H1 (cell line): Measurements from ENCODE around the gene ZC3H12C. TPM values are rescaled to one million over a fixed set of nuclear protein-coding genes. Genes with fewer than 3 reads are reported as not detected.

ENCODE experiments used
- CTCF ChIA-PET: fragments of 300-600 bp; sonication (Branson Sonifier 250); formaldehyde crosslinking; loops from one replicate; lab custom pipeline; 2021; ENCODE audit not compliant: partially characterized antibody; lab: Charles Lee
- POLR2A ChIA-PET: fragments of 300-600 bp; sonication (Branson Sonifier 250); formaldehyde crosslinking; loops from one replicate; lab custom pipeline; 2021; ENCODE audit warnings: inconsistent platforms; ENCODE audit not compliant: partially characterized antibody; lab: Charles Lee
- DNase-seq, 2 experiments: peaks; one replicate each; pipeline versions ENCODE4 v3.0.0 to v3.0.0-alpha.2; 2010 to 2022; ENCODE audit warnings: low spot score in 2 of 2, low read depth in 1 of 2, mixed read lengths in 1 of 2
- FAIRE-seq: peaks from 2 replicates; lab custom pipeline; 2011; peaks lifted over from hg19 to GRCh38; lab: Jason Lieb, UNC
- H2AFZ ChIP-seq: 2 replicates; pipeline ENCODE4 v1.8.1; 2012; ENCODE audit warnings: low read length, inconsistent platforms
- H2AK5ac ChIP-seq: 2 replicates; pipeline ENCODE4 v1.6.1; 2013; ENCODE audit warnings: low read depth, low read length
- H2BK120ac ChIP-seq: replicated peaks from 2 replicates; pipeline ENCODE3; 2013; ENCODE audit warnings: low read depth, low read length, inconsistent platforms
- H2BK12ac ChIP-seq: 2 replicates; pipeline ENCODE4 v1.6.1; 2013; ENCODE audit warnings: low read depth, low read length
- H2BK15ac ChIP-seq: 2 replicates; pipeline ENCODE4 v1.6.1; 2013; ENCODE audit warnings: low read length
- H2BK20ac ChIP-seq: 2 replicates; pipeline ENCODE4 v1.6.1; 2013; ENCODE audit warnings: low read length
- H2BK5ac ChIP-seq: 2 replicates; pipeline ENCODE4 v1.6.1; 2013; ENCODE audit warnings: low read depth, low read length
- H3K14ac ChIP-seq: 2 replicates; pipeline ENCODE4 v1.6.1; 2013; ENCODE audit warnings: inconsistent platforms; ENCODE audit not compliant: insufficient read length
- H3K18ac ChIP-seq: 2 replicates; pipeline ENCODE4 v1.6.1; 2013; ENCODE audit warnings: low read length; ENCODE audit errors: extremely low read depth
- H3K23ac ChIP-seq: 2 replicates; pipeline ENCODE4 v1.6.1; 2013; ENCODE audit warnings: inconsistent platforms; ENCODE audit not compliant: insufficient read length
- H3K23me2 ChIP-seq: 2 replicates; pipeline ENCODE4 v1.6.1; 2013; ENCODE audit warnings: low read depth, low read length
- H3K27ac ChIP-seq: 2 replicates; pipeline ENCODE4 v1.6.1; 2011; ENCODE audit warnings: low read depth, low read length, inconsistent platforms
- H3K27me3 ChIP-seq, 4 experiments: replicated peaks in 1 of 4; 1 replicate in 1 of 4; 2 replicates in 3 of 4; pipeline versions ENCODE4 v1.6.1 to v1.8.1; 2011 to 2013; ENCODE audit warnings: low read length in 3 of 4, mild to moderate bottlenecking in 3 of 4, inconsistent platforms in 2 of 4, mixed read lengths in 2 of 4, moderate library complexity in 1 of 4; ENCODE audit not compliant: control insufficient read depth in 3 of 4, insufficient read depth in 3 of 4; ENCODE audit errors: extremely low read depth in 1 of 4
- H3K36me3 ChIP-seq, 4 experiments: 2 replicates each; pipeline versions ENCODE4 v1.6.1 to v1.8.1; 2011 to 2013; ENCODE audit warnings: mild to moderate bottlenecking in 4 of 4, low read length in 3 of 4, moderate library complexity in 2 of 4, control low read depth in 1 of 4, inconsistent platforms in 1 of 4; ENCODE audit not compliant: insufficient read depth in 4 of 4, control insufficient read depth in 2 of 4
- H3K4ac ChIP-seq: replicated peaks from 2 replicates; pipeline ENCODE3; 2013; ENCODE audit warnings: low read length, low read depth, mixed read lengths, inconsistent platforms; ENCODE audit not compliant: insufficient read length
- H3K4me1 ChIP-seq, 4 experiments: replicated peaks in 1 of 4; 1 replicate in 1 of 4; 2 replicates in 3 of 4; pipeline versions ENCODE4 v1.6.1 to v1.8.1; 2011 to 2013; ENCODE audit warnings: low read length in 3 of 4, inconsistent platforms in 2 of 4, mixed read lengths in 1 of 4; ENCODE audit not compliant: insufficient read depth in 4 of 4, control insufficient read depth in 3 of 4
- H3K4me2 ChIP-seq, 2 experiments: 2 replicates each; pipeline versions ENCODE4 v1.6.1 to v1.8.1; 2011 to 2013; ENCODE audit warnings: low read depth in 2 of 2, low read length in 2 of 2, control low read depth in 1 of 2, inconsistent platforms in 1 of 2, mild to moderate bottlenecking in 1 of 2; ENCODE audit not compliant: insufficient read depth in 1 of 2
- H3K4me3 ChIP-seq, 4 experiments: fragments of 200-600, 300-600 bp in 1 of 4; sonication (generic), shearing (Covaris generic), sonication (Bioruptor Twin) in 1 of 4; 2 replicates each; pipeline versions ENCODE4 v1.5.1 to v1.8.1; 2011 to 2016; ENCODE audit warnings: low read length in 4 of 4, low read depth in 3 of 4, control low read depth in 2 of 4, inconsistent platforms in 2 of 4, mild to moderate bottlenecking in 2 of 4, mixed read lengths in 1 of 4, moderate library complexity in 1 of 4; ENCODE audit not compliant: insufficient read depth in 2 of 4; ENCODE audit errors: extremely low read depth in 1 of 4
- H3K56ac ChIP-seq: replicated peaks from 2 replicates; pipeline ENCODE3; 2013; ENCODE audit warnings: low read depth, mild to moderate bottlenecking, mixed read lengths, low read length, inconsistent platforms; ENCODE audit not compliant: insufficient read length
- H3K79me1 ChIP-seq: 2 replicates; pipeline ENCODE4 v1.6.1; 2013; ENCODE audit warnings: low read depth, low read length, control low read depth
- H3K79me2 ChIP-seq, 2 experiments: 2 replicates each; pipeline versions ENCODE4 v1.6.1 to v1.8.1; 2012 to 2013; ENCODE audit warnings: low read length in 2 of 2, mild to moderate bottlenecking in 2 of 2, inconsistent platforms in 1 of 2; ENCODE audit not compliant: insufficient read depth in 2 of 2, control insufficient read depth in 1 of 2
- H3K9ac ChIP-seq, 4 experiments: replicated peaks in 1 of 4; 1 replicate in 1 of 4; 2 replicates in 3 of 4; pipeline versions ENCODE4 v1.6.1 to v1.8.1; 2011 to 2013; ENCODE audit warnings: low read depth in 3 of 4, low read length in 3 of 4, control low read depth in 2 of 4, mild to moderate bottlenecking in 2 of 4, moderate library complexity in 2 of 4, inconsistent platforms in 1 of 4; ENCODE audit errors: extremely low read depth in 1 of 4
- H3K9me3 ChIP-seq, 2 experiments: 2 replicates each; pipeline versions ENCODE4 v1.6.1 to v1.8.1; 2012 to 2013; ENCODE audit warnings: mild to moderate bottlenecking in 2 of 2, moderate library complexity in 2 of 2, control low read depth in 1 of 2, inconsistent platforms in 1 of 2, low read depth in 1 of 2, low read length in 1 of 2, mixed read lengths in 1 of 2; ENCODE audit not compliant: insufficient read depth in 2 of 2
- H4K20me1 ChIP-seq, 2 experiments: replicated peaks in 1 of 2; 2 replicates each; pipeline versions ENCODE3 to v1.8.1; 2011 to 2013; ENCODE audit warnings: inconsistent platforms in 2 of 2, low read length in 2 of 2, mild to moderate bottlenecking in 1 of 2; ENCODE audit not compliant: insufficient read depth in 2 of 2, control insufficient read depth in 1 of 2
- H4K5ac ChIP-seq: 2 replicates; pipeline ENCODE4 v1.6.1; 2013; ENCODE audit warnings: low read length, low read depth, mixed read lengths, inconsistent platforms; ENCODE audit not compliant: insufficient read length
- H4K8ac ChIP-seq: 2 replicates; pipeline ENCODE4 v1.8.0; 2013; ENCODE audit warnings: mild to moderate bottlenecking, moderate library complexity, low read length, inconsistent platforms; ENCODE audit not compliant: insufficient read depth; ENCODE audit errors: extremely low read depth
- H4K91ac ChIP-seq: replicated peaks from 2 replicates; pipeline ENCODE3; 2013; ENCODE audit warnings: low read length, mixed read lengths, inconsistent platforms; ENCODE audit not compliant: insufficient read length
- CBX8 ChIP-seq: fragments of 300-800, 300-1000 bp; sonication (generic); IDR thresholded peaks from 2 replicates; pipeline ENCODE4 v1.7.1; 2016; ENCODE audit warnings: low read depth, low read length, borderline replicate concordance
- CTBP2 ChIP-seq: IDR thresholded peaks from 2 replicates; pipeline ENCODE4 v1.7.0; 2011; ENCODE audit warnings: borderline replicate concordance, mild to moderate bottlenecking, moderate library complexity, mixed read lengths, low read length; ENCODE audit not compliant: insufficient read depth, insufficient read length
- EP300 ChIP-seq, 2 experiments: IDR thresholded peaks; 1 replicate in 1 of 2; 2 replicates in 1 of 2; pipeline ENCODE4 v1.6.1; 2011 to 2012; ENCODE audit warnings: low read depth in 2 of 2, low read length in 2 of 2, mild to moderate bottlenecking in 2 of 2, borderline replicate concordance in 1 of 2, inconsistent platforms in 1 of 2, moderate library complexity in 1 of 2
- KDM1A ChIP-seq: fragments of 200-600, 300-600 bp; sonication (generic); IDR thresholded peaks from 2 replicates; pipeline ENCODE4 v1.7.1; 2016; ENCODE audit warnings: mild to moderate bottlenecking, low read length, borderline replicate concordance
- KDM5A ChIP-seq: fragments of 200-600 bp; IDR thresholded peaks from 2 replicates; pipeline ENCODE4 v1.7.1; 2012; ENCODE audit warnings: mild to moderate bottlenecking, low read length, inconsistent platforms, mixed read lengths
- SP1 ChIP-seq: IDR thresholded peaks from 2 replicates; pipeline ENCODE4 v1.6.1; 2011; ENCODE audit warnings: low read depth, low read length
- TCF12 ChIP-seq: IDR thresholded peaks from 2 replicates; pipeline ENCODE4 v1.6.1; 2011; ENCODE audit warnings: low read depth, mild to moderate bottlenecking, low read length
- ZNF274 ChIP-seq: IDR thresholded peaks from 2 replicates; pipeline ENCODE4 v1.7.0; 2012; ENCODE audit warnings: low read length, borderline replicate concordance; ENCODE audit errors: extremely low read depth
- WGBS, 2 experiments: shearing (Covaris generic) in 1 of 2; methylation state at CpG; one replicate each; pipeline versions ENCODE4 v1.1.6 to v1.1.7; 2013 to 2015; ENCODE audit warnings: low lambda C conversion rate in 2 of 2, mixed read lengths in 2 of 2, inconsistent platforms in 1 of 2, low coverage in 1 of 2, missing lambda C conversion rate in 1 of 2; ENCODE audit not compliant: insufficient replicate concordance in 2 of 2, insufficient coverage in 1 of 2, insufficient read length in 1 of 2; ENCODE audit errors: extremely low coverage in 1 of 2, missing lambda C conversion rate in 1 of 2; 5-methylcytosine and 5-hydroxymethylcytosine counted together
- polyA plus RNA-seq, 7 experiments: library from polyadenylated mRNA; depleted of rRNA in 3 of 7; stranded (reverse) in 5 of 7; unstranded in 2 of 7; fragments of >200 nt in 5 of 7; fragments of 200-250 nt in 2 of 7; gene quantifications; 1 replicate in 5 of 7; 2 replicates in 1 of 7; 4 replicates in 1 of 7; pipeline versions ENCODE4 v1.2.1 to v1.2.3, GENCODE V29; 2011 to 2013; ENCODE audit warnings: missing spikeins in 2 of 7, mixed read lengths in 2 of 7
- total RNA-seq: library from RNA; stranded (reverse); fragmentation: NEBNext Ultra II Directional; extraction: Animal tissue kit (Norgen Biotek cat#: 25700); gene quantifications from 2 replicates; pipeline ENCODE4 v1.2.1, GENCODE V29; 2021

Gene ZC3H12C
- total and polyA plus RNA-seq, 2 of the 8 experiments (the other 6 are each of a cell fraction or from before 2014, with no cell fraction given): 2.0 to 2.7 TPM

GRCh38 chr11:110134110-110134509, 40.9 kb downstream of the ZC3H12C start:
- no peak overlapping the region for H3K4me3 ChIP-seq
- no peak overlapping the region for H2BK120ac ChIP-seq
- no peak for DNase-seq
- WGBS, 2 experiments: 87% methylated on average over 6 of the region's 6 CpGs; no CpG with 5 or more reads in 1 of the 2 experiments
- no peak overlapping the region for H3K27ac ChIP-seq
- H4K8ac ChIP-seq: no peak overlapping the region
- no peaks in the 10 kb centered on the region for H4K20me1 ChIP-seq
- no peaks in the 10 kb centered on the region for H3K9me3 ChIP-seq
- FAIRE-seq: no peak
- no peak overlapping the region for H3K14ac ChIP-seq
- CTCF ChIA-PET: interaction anchor here (0.5 to 0.6 kb wide), 3 partner anchors 9 to 197 kb away, joined by 3 read pairs; no protein-coding TSS in a partner anchor
- no peaks in the 10 kb centered on the region for H3K36me3 ChIP-seq
- H3K56ac ChIP-seq: no peak overlapping the region
- H3K9ac ChIP-seq: no peak overlapping the region
- no peak overlapping the region for H3K18ac ChIP-seq
- H2BK12ac ChIP-seq: no peak overlapping the region
- no peak overlapping the region for H2BK20ac ChIP-seq
- H3K27me3 ChIP-seq: no peaks in the 10 kb centered on the region
- no peak overlapping the region for H2AK5ac ChIP-seq
- POLR2A ChIA-PET: no interaction called here
- H3K79me2 ChIP-seq: 0 out of 4 replicates have a peak, but pooled peaks cover 0 to 2% of the 10 kb centered on the region in 2 experiments
- no peak overlapping the region for H4K5ac ChIP-seq
- no peak overlapping the region for H2AFZ ChIP-seq
- H3K23me2 ChIP-seq: no peaks in the 10 kb centered on the region
- no peak overlapping the region for H3K4ac ChIP-seq
- H3K4me1 ChIP-seq: peaks cover 0 to 11% (median 7%) of the 10 kb centered on the region in 4 experiments; a peak in 4 of 7 replicates
- H3K79me1 ChIP-seq: no peaks in the 10 kb centered on the region
- no peak overlapping the region for H4K91ac ChIP-seq
- TF ChIP-seq SP1 (no peak), CBX8 (no peak), ZNF274 (no peak), KDM1A (no peak), EP300 (IDR thresholded peaks at IDR 0.05; ENCODE audit: borderline replicate concordance in 1 of 2, low read depth in 2 of 2, low read length in 2 of 2) (no peak), TCF12 (no peak), CTBP2 (no peak), KDM5A (no peak)
- TF ChIP-seq, all 59 proteins: peak for 0
- Histone ChIP-seq H2BK15ac (no peak overlapping the region), H3K4me2 (no peak overlapping the region), H2BK5ac (no peak overlapping the region), H3K23ac (no peak overlapping the region)
